ENCODE measurements around the gene PAX8. TPM values are rescaled to one million over a fixed set of nuclear protein-coding genes. Genes with fewer than 3 reads are reported as not detected.

PAX8 gene
- total and polyA plus RNA-seq, 2 of the 13 experiments (the other 11 are each of a cell fraction or from before 2014, with no cell fraction given), result 1.5 to 8.8 TPM

GRCh38 chr2:113219525-113219888, 59.2 kb downstream of the PAX8 start (continued):
- TF ChIP-seq PATZ1 (CRISPR knock-in tag; IDR thresholded peaks at IDR 0.05) (no peak), ZBTB46 (CRISPR knock-in tag; IDR thresholded peaks at IDR 0.05; ENCODE audit: borderline replicate concordance) (no peak), SNAPC4 (CRISPR knock-in tag; IDR thresholded peaks at IDR 0.05) (no peak), ZBTB38 (CRISPR knock-in tag; IDR thresholded peaks at IDR 0.05) (no peak), RBFOX2 (IDR thresholded peaks at IDR 0.05; ENCODE audit: low read depth, low read length) (peak; percentile 45; the same call in 1 of the 2 replicates), ZNF816 (CRISPR knock-in tag; IDR thresholded peaks at IDR 0.05; ENCODE audit: borderline replicate concordance) (no peak)
